Pancreas (tissue), 10 donors: ENCODE measurements around the gene MAPT. TPM values are rescaled to one million over a fixed set of nuclear protein-coding genes. Genes with fewer than 3 reads are reported as not detected.

ENCODE experiments used
- ATAC-seq, 4 donors: fragments of 200-7000 bp; cut with Tn5 transposase; one replicate each; pipeline versions ENCODE4 v1.8.0 to v1.9.1; 2020; ENCODE audit warnings: mild to moderate bottlenecking in 4 of 4, moderate library complexity in 4 of 4
- DNase-seq, 6 donors: peaks; one replicate each; pipeline ENCODE4 v3.0.0-alpha.2; 2020
- FAIRE-seq: peaks from 2 replicates; lab custom pipeline; 2012; peaks lifted over from hg19 to GRCh38; lab: Jason Lieb, UNC
- H3K27ac ChIP-seq, 4 donors: fragments of 200-600 bp; sonication (generic); 1 replicate in 3 of 4; 2 replicates in 1 of 4; pipeline versions ENCODE4 v1.5.0 to v1.8.0; 2020
- H3K27me3 ChIP-seq, 4 donors: fragments of 200-600 bp; one replicate each; pipeline ENCODE4 v1.8.0; 2021
- H3K36me3 ChIP-seq, 3 donors: fragments of 200-600 bp; sonication (generic) in 1 of 3; one replicate each; pipeline versions ENCODE4 v1.5.0 to v1.8.0; 2020 to 2021
- H3K4me1 ChIP-seq, 3 donors: fragments of 200-600 bp; one replicate each; pipeline ENCODE4 v1.8.0; 2021
- H3K4me3 ChIP-seq, 4 donors: fragments of 200-600 bp; sonication (generic) in 2 of 4; one replicate each; pipeline versions ENCODE4 v1.5.0 to v1.8.0; 2020 to 2021
- H3K9me3 ChIP-seq, 4 donors: fragments of 200-600 bp; one replicate each; pipeline ENCODE4 v1.8.0; 2021
- CTCF ChIP-seq, 4 donors: fragments of 200-600 bp; sonication (generic) in 3 of 4; IDR thresholded peaks; one replicate each; pipeline versions ENCODE4 v1.5.0 to v1.8.0; 2021; ENCODE audit warnings: antibody characterized with exemption in 4 of 4
- whole genome bisulfite sequencing, 2 donors: extraction: QIAGEN DNeasy Blood & Tissue Kit; methylation state at CpG; one replicate each; pipeline ENCODE4 v1.1.7; 2013; 5-methylcytosine and 5-hydroxymethylcytosine counted together
- intact Hi-C, 3 donors: fragments of 100-400 bp; cut with DNase I; formaldehyde crosslinking; loops; one replicate each; pipeline versions ENCODE4 v1.11.1 to v1.14.2; 2022
- polyA plus RNA-seq, 2 donors: library from polyadenylated mRNA; stranded (reverse); fragments of 200-250 nt; gene quantifications; one replicate each; pipeline ENCODE4 v1.2.3, GENCODE V29; 2013
- total RNA-seq, 6 donors: library from RNA; stranded (reverse); fragmentation: NEBNext Ultra II Directional in 4 of 6; extraction: Animal tissue kit (Norgen Biotek cat#: 25700) in 4 of 6; gene quantifications; one replicate each; pipeline versions ENCODE4 v1.2.1 to v1.2.4, GENCODE V29; 2021 to 2023
- donor health status: healthy with polysubstance abuse.
- donor health status: DM: no; HTN: no; CAD: no; lungs with moderate emphysema.
- donor health status: DM: no; HTN: no; CAD: no.
- donor health status: control.
- donor health status: control.
- donor health status: Bipolar disorder and iron deficiency.
- donor health status: DM: yes; HTN: yes; CAD: no.
- donor health status: DM: no; HTN: no; CAD: no.
- donor health status: DM: no; HTN: no; CAD: no.
- donor health status: DM: yes; HTN: yes; CAD: no.

The MAPT gene
- total and polyA plus RNA-seq, 8 donors: 1.1 to 3.2 (median 1.7) TPM

DNA sequence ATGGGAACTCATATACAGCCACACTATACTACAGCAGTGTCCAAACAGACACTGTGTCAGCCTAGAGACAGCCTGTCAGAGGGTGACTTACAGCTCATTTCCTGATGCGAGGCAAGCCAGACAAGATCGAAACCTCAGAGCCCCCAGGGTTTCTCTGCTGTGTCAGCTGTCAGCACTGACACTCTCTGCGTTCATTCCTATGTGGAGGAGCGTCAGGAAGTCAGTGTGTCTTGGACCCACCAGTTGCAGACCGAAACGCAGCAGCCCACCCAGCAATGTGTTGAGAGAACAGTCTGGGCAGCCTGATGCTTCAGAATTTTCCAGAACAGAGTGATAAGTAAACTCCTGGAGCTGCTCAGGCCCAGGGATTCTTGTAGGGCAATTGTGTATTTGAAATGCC lies 20.6 kb upstream of the MAPT start:
- FAIRE-seq (no peak), DNase-seq (no peak), ATAC-seq (no peak)
- no peak overlapping the region for H3K4me3 ChIP-seq
- intact Hi-C loops: no loop called here
- H3K4me1 ChIP-seq: no peaks in the 10 kb centered on the region
- no peaks in the 10 kb centered on the region for H3K36me3 ChIP-seq
- H3K27me3 ChIP-seq: no peaks in the 10 kb centered on the region
- no peak for TF ChIP-seq CTCF (IDR thresholded peaks at IDR 0.05)
- H3K9me3 ChIP-seq: no peaks in the 10 kb centered on the region
- WGBS, 2 donors: 33 to 47% methylated on average over 6 of the region's 6 CpGs
- H3K27ac ChIP-seq: no peak overlapping the region

GRCh38 chr17:45874151-45874550 lies 20.2 kb upstream of the MAPT start:
- Histone ChIP-seq H3K27me3 (no peaks in the 10 kb centered on the region), H3K4me1 (no peaks in the 10 kb centered on the region), H3K27ac (no peak overlapping the region), H3K9me3 (no peaks in the 10 kb centered on the region), H3K36me3 (no peaks in the 10 kb centered on the region), H3K4me3 (no peak overlapping the region)
- TF ChIP-seq CTCF (IDR thresholded peaks at IDR 0.05): no peak
- FAIRE-seq (no peak), DNase-seq (no peak), ATAC-seq (no peak)
- 42 to 54% methylated on average over 3 of the region's 3 CpGs for WGBS, 2 donors
- intact Hi-C loops: no loop called here

DNA sequence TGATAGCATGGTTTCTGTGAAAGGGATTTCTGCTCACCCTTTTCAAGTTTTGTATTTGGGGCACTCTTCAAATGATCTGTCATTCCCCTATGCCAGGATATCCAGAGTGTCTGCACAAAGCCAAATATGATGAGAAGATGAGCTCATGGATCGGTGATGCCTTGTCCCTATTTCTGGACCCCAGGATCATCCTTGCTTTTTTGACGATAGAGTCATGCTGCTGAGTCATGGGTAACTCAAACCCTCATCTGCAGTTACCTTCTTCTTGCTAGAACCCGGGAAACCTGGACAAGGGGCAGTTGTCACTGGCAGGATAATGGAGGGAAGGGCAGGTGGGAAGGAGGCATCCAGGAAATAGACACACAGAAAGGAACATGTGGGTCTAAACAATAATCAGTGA lies 17.8 kb upstream of the MAPT start:
- no peak for ATAC-seq
- intact Hi-C loops: no loop called here
- H3K9me3 ChIP-seq: no peaks in the 10 kb centered on the region
- no peaks in the 10 kb centered on the region for H3K36me3 ChIP-seq
- H3K27ac ChIP-seq: no peak overlapping the region
- FAIRE-seq: no peak
- no peaks in the 10 kb centered on the region for H3K4me1 ChIP-seq
- no peak overlapping the region for H3K4me3 ChIP-seq
- H3K27me3 ChIP-seq: no peaks in the 10 kb centered on the region
- no peak for DNase-seq
- WGBS, 2 donors: 62 to 65% methylated on average over 3 of the region's 3 CpGs
- no peak for TF ChIP-seq CTCF (IDR thresholded peaks at IDR 0.05)

- no peak for ATAC-seq
- no peak for DNase-seq
- WGBS, 2 donors: 37 to 45% methylated on average over 1 of the region's 1 CpG
- TF ChIP-seq CTCF (IDR thresholded peaks at IDR 0.05): no peak
- H3K9me3 ChIP-seq: no peaks in the 10 kb centered on the region
- no peak for FAIRE-seq
- H3K27me3 ChIP-seq: no peaks in the 10 kb centered on the region
- no peak overlapping the region for H3K27ac ChIP-seq
- H3K4me1 ChIP-seq: no peaks in the 10 kb centered on the region
- intact Hi-C loops: no loop called here
- H3K36me3 ChIP-seq: no peaks in the 10 kb centered on the region
- no peak overlapping the region for H3K4me3 ChIP-seq
Measured at GRCh38 chr17:45877467-45877866, 16.9 kb upstream of the MAPT start.

DNA sequence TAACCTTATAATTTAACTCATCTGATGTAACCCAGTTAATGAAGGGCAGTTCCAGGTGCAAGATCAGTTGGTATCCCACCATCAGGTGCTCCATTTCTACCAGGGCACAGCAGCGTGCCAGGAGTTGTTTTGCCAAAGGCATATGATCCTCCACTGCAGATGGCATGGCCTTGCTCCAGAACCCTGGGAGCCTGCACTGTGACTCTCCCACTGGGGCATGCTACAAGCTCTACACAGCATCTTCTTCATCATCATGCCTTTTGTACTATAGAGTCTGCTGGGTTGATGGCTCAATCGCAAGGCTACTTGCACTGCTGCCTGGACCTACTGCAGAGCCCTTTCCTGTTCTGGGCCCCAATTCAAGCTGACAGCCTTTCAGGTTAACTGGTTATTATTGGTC lies 11.3 kb upstream of the MAPT start:
- no peak for FAIRE-seq
- H3K4me1 ChIP-seq: no peaks in the 10 kb centered on the region
- no peak for TF ChIP-seq CTCF (IDR thresholded peaks at IDR 0.05)
- intact Hi-C loops: no loop called here
- H3K4me3 ChIP-seq: no peak overlapping the region
- no peak overlapping the region for H3K27ac ChIP-seq
- H3K36me3 ChIP-seq: no peaks in the 10 kb centered on the region
- no peaks in the 10 kb centered on the region for H3K9me3 ChIP-seq
- no peak for DNase-seq
- WGBS, 2 donors: 86 to 91% methylated on average over 2 of the region's 2 CpGs
- no peak for ATAC-seq
- H3K27me3 ChIP-seq: no peaks in the 10 kb centered on the region
